PC-3 (cell line): ENCODE measurements around the gene MSH3. TPM values are rescaled to one million over a fixed set of nuclear protein-coding genes. Genes with fewer than 3 reads are reported as not detected.

Experiments used
- ATAC-seq: fragments of 200-7000 bp; cut with Tn5 transposase; 2 replicates; pipeline ENCODE4 v1.9.1; 2020; ENCODE audit warnings: mild to moderate bottlenecking, moderate library complexity
- BruUV-seq: library from RNA; stranded (reverse); fragments of 400-500 nt; replicated peaks from 2 replicates; lab custom pipeline; 2021; lab: Mats Ljungman, UMichigan
- CTCF ChIA-PET: fragments of 300-600 bp; sonication (Branson Sonifier 250); formaldehyde crosslinking; loops from one replicate; lab custom pipeline; 2022; ENCODE audit warnings: antibody characterized with exemption; lab: Charles Lee
- POLR2A ChIA-PET: fragments of 300-600 bp; sonication (Branson Sonifier 250); formaldehyde crosslinking; loops from one replicate; lab custom pipeline; 2022; ENCODE audit warnings: antibody characterized with exemption; ENCODE audit not compliant: unreplicated experiment; lab: Charles Lee
- DNase-seq: peaks from one replicate; pipeline ENCODE4 v3.0.0-alpha.2; 2015
- H2AFZ ChIP-seq: fragments of 300-600 bp; sonication (generic); 2 replicates; pipeline ENCODE4 v1.6.0; 2016; ENCODE audit warnings: antibody characterized with exemption, low read length
- H3F3A ChIP-seq: fragments of 300-600 bp; sonication (generic); one replicate; pipeline ENCODE4 v1.6.0; 2017; ENCODE audit warnings: antibody characterized with exemption, low read length, control low read depth, mild to moderate bottlenecking; ENCODE audit not compliant: unreplicated experiment
- H3K27ac ChIP-seq: fragments of 300-600 bp; sonication (generic); 2 replicates; pipeline ENCODE4 v1.5.1; 2016; ENCODE audit warnings: mild to moderate bottlenecking, low read length
- H3K27me3 ChIP-seq: fragments of 300-600 bp; sonication (generic); 2 replicates; pipeline ENCODE4 v1.6.1; 2016; ENCODE audit warnings: low read length, mixed read lengths
- H3K36me3 ChIP-seq: fragments of 300-600 bp; sonication (generic); 2 replicates; pipeline ENCODE4 v1.6.1; 2016; ENCODE audit warnings: low read depth, mixed run types, low read length, mixed read lengths
- H3K4me1 ChIP-seq: fragments of 300-600 bp; sonication (generic); 2 replicates; pipeline ENCODE4 v1.5.1; 2016; ENCODE audit warnings: low read length; ENCODE audit not compliant: insufficient read depth
- H3K4me2 ChIP-seq: fragments of 300-600 bp; sonication (generic); 2 replicates; pipeline ENCODE4 v1.6.0; 2016; ENCODE audit warnings: low read length
- H3K4me3 ChIP-seq: fragments of 300-600 bp; sonication (generic); 2 replicates; pipeline ENCODE4 v1.5.1; 2016; ENCODE audit warnings: mild to moderate bottlenecking, low read length, mixed read lengths
- H3K79me2 ChIP-seq: fragments of 300-600 bp; sonication (generic); 2 replicates; pipeline ENCODE4 v1.6.1; 2017; ENCODE audit warnings: low read length, mixed read lengths
- H3K9ac ChIP-seq: fragments of 300-600 bp; sonication (generic); 2 replicates; pipeline ENCODE4 v1.6.0; 2016; ENCODE audit warnings: mild to moderate bottlenecking, low read length
- H3K9me2 ChIP-seq: fragments of 300-600 bp; sonication (generic); replicated peaks from 2 replicates; pipeline ENCODE4 v1.6.1; 2016; ENCODE audit warnings: mixed run types, low read length, mixed read lengths
- H3K9me3 ChIP-seq: fragments of 300-600 bp; sonication (generic); 2 replicates; pipeline ENCODE4 v1.6.1; 2016; ENCODE audit warnings: low read length, mixed read lengths
- H4K20me1 ChIP-seq: fragments of 300-600 bp; sonication (generic); 2 replicates; pipeline ENCODE4 v1.6.1; 2016; ENCODE audit warnings: low read length, mixed read lengths
- CTCF ChIP-seq: fragments of 300-600 bp; sonication (generic); conservative IDR thresholded peaks from 2 replicates; pipeline ENCODE4 v1.5.1; 2017; ENCODE audit warnings: antibody characterized with exemption, low read depth, mild to moderate bottlenecking, low read length
- EZH2 ChIP-seq: fragments of 300-600 bp; sonication (generic); IDR thresholded peaks from one replicate; pipeline ENCODE4 v1.6.1; 2017; ENCODE audit warnings: antibody characterized with exemption, mild to moderate bottlenecking, low read length; ENCODE audit not compliant: unreplicated experiment
- EZH2phosphoT487 ChIP-seq: fragments of 300-600 bp; sonication (generic); IDR thresholded peaks from 2 replicates; pipeline ENCODE4 v1.6.1; 2018; ENCODE audit warnings: mild to moderate bottlenecking, antibody characterized with exemption, low read length, borderline replicate concordance
- intact Hi-C: fragments of 100-400 bp; cut with micrococcal nuclease; formaldehyde crosslinking; loops from 2 replicates; pipeline ENCODE4 v1.9.0; 2023
- total RNA-seq: library from RNA; depleted of rRNA; stranded (reverse); fragments of >200 nt; gene quantifications from 2 replicates; pipeline ENCODE4 v1.2.3, GENCODE V29; 2014

Gene MSH3
- total RNA-seq, 1 experiment from 2014 or later, result 9.0 TPM

GRCh38 chr5:80864706-80865435 is 210.4 kb downstream of the MSH3 start:
- ATAC-seq (peak; percentile 53), DNase-seq (peak; percentile 28)
- TF ChIP-seq EZH2phosphoT487 (no peak), CTCF (no peak), EZH2 (no peak)
- Histone ChIP-seq H4K20me1 (no peaks in the 10 kb centered on the region), H3K36me3 (peaks cover 5% of the 10 kb centered on the region; the same call in 1 of the 2 replicates), H3K27ac (no peak overlapping the region), H3K4me3 (no peak overlapping the region), H3K79me2 (no peaks in the 10 kb centered on the region), H2AFZ (no peak overlapping the region), H3K4me1 (peaks cover 6% of the 10 kb centered on the region; the same call in 1 of the 2 replicates), H3K9ac (no peak overlapping the region), H3K27me3 (no peaks in the 10 kb centered on the region), H3K9me2 (no peaks in the 10 kb centered on the region), H3K4me2 (no peak overlapping the region), H3K9me3 (no peaks in the 10 kb centered on the region), H3F3A (no peaks in the 10 kb centered on the region)
- ChIA-PET CTCF (no interaction called here), POLR2A (interaction anchor here (0.6 kb wide), 1 partner anchor 29 kb away, joined by 3 read pairs; no protein-coding TSS in a partner anchor)
- intact Hi-C loops, result no loop called here
- no TSS peak for BruUV-seq

- Histone ChIP-seq H3K27ac (no peak overlapping the region), H3K9ac (no peak overlapping the region), H3K4me3 (no peak overlapping the region), H3K4me2 (no peak overlapping the region), H3K79me2 (no peaks in the 10 kb centered on the region), H3K4me1 (peaks cover 6% of the 10 kb centered on the region; the same call in 1 of the 2 replicates), H4K20me1 (no peaks in the 10 kb centered on the region), H3K27me3 (no peaks in the 10 kb centered on the region), H3F3A (no peaks in the 10 kb centered on the region), H2AFZ (no peak overlapping the region), H3K36me3 (peaks cover 5% of the 10 kb centered on the region; the same call in 1 of the 2 replicates), H3K9me3 (no peaks in the 10 kb centered on the region), H3K9me2 (no peaks in the 10 kb centered on the region)
- CTCF ChIA-PET, result no interaction called here
- no TSS peak for BruUV-seq
- POLR2A ChIA-PET, result no interaction called here
- intact Hi-C loops, result no loop called here
- no peak for TF ChIP-seq EZH2phosphoT487
- ATAC-seq, result no peak
- no peak for DNase-seq
These were observed 211.1 kb downstream of the MSH3 start for GRCh38 chr5:80865551-80865950.

GRCh38 chr5:80866371-80866770 is 211.9 kb downstream of the MSH3 start:
- ChIA-PET CTCF (no interaction called here), POLR2A (interaction anchor here (0.6 kb wide), 1 partner anchor 575 kb away, joined by 4 read pairs; no protein-coding TSS in a partner anchor)
- Histone ChIP-seq H3F3A (no peaks in the 10 kb centered on the region), H3K36me3 (peaks cover 5% of the 10 kb centered on the region; the same call in 1 of the 2 replicates), H3K4me1 (peaks cover 9% of the 10 kb centered on the region; the same call in 1 of the 2 replicates), H3K27ac (no peak overlapping the region), H3K9ac (no peak overlapping the region), H3K4me2 (no peak overlapping the region), H3K9me2 (no peaks in the 10 kb centered on the region), H3K9me3 (no peaks in the 10 kb centered on the region), H2AFZ (no peak overlapping the region), H4K20me1 (no peaks in the 10 kb centered on the region), H3K27me3 (no peaks in the 10 kb centered on the region), H3K4me3 (no peak overlapping the region), H3K79me2 (no peaks in the 10 kb centered on the region)
- ATAC-seq (no peak), DNase-seq (no peak)
- no TSS peak for BruUV-seq
- no peak for TF ChIP-seq EZH2
- no peak for TF ChIP-seq CTCF
- no peak for TF ChIP-seq EZH2phosphoT487
- intact Hi-C loops, result no loop called here
